SK-N-MC (cell line): ENCODE data around the gene ASB5.

Experiments used
- EZH2 ChIP-seq: fragments of 200-600 bp; sonication (generic); IDR thresholded peaks from one replicate; pipeline ENCODE4 v1.6.1; 2017; ENCODE audit warnings: antibody characterized with exemption
- POLR2AphosphoS5 ChIP-seq: IDR thresholded peaks from 2 replicates; pipeline ENCODE4 v1.6.1; 2012; ENCODE audit warnings: mild to moderate bottlenecking, low read depth, low read length, borderline replicate concordance

DNA sequence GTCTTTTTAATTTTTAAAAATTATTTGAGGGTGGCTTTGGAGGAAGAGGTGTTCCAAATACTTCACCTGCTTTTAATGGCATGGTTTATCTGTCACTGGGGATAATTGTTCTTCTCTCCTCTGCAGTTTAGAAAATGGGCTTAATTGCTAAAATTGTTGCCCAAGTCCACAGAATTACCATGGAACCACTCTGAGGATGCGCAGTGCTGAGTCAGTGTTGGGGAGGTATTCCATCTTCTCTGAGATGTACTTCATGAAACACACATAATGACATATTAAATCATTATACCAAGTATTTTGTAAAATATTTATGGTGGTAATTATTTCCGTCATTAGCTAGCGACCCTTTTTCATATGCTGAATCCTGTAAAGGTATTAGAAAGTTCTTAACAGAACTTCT, 8.0 kb downstream of the ASB5 start:
- TF ChIP-seq POLR2AphosphoS5: no peak
- no peak for TF ChIP-seq EZH2
